GM19035 (cell line): ENCODE data around the gene GTPBP3.
"Not testable (repeated sequence)": the region's sequence is repeated elsewhere in the genome, so short reads cannot be mapped to it uniquely, and the experiment has no call there.

Experiments
- ATAC-seq: cut with Tn5 transposase; IDR thresholded peaks from one replicate; pipeline ENCODE4 v1.9.1; 2021; ENCODE audit not compliant: unreplicated experiment

GTPBP3 gene

DNA sequence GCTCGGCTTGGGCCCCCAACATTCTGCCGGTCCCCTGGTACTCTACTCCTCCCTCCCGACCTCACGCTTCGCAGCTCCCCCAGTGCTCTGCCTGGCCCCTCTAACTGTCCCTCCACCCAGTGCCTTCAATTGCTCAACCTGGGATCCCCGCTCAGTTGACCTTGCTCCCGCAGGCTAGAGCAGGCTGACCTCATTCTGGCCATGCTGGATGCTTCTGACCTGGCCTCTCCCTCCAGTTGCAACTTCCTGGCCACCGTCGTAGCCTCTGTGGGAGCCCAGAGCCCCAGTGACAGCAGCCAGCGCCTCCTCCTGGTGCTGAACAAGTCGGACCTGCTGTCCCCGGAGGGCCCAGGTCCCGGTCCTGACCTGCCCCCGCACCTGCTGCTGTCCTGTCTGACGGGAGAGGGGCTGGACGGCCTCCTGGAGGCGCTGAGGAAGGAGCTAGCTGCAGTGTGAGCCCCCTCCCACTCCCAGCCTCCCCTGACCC, 3.6 kb downstream of the GTPBP3 start:
- no peak for ATAC-seq

DNA sequence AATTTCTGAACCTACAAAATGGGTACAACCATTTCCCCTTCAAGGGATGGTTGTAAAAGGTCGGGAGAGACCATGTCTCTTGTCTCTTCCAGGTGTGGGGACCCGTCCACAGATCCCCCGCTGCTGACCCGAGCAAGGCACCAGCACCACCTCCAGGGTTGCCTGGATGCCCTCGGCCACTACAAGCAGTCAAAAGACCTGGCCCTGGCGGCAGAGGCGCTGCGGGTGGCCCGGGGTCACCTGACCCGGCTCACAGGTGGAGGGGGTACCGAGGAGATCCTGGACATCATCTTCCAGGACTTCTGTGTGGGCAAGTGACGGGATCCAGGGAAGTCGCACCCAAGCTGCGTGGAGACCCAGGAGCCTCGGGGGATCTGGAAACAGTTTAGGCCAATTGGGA, 4.0 kb downstream of the GTPBP3 start:
- ATAC-seq: no peak

- ATAC-seq: no peak
Measured at GRCh38 chr19:17341845-17342244, 4.5 kb downstream of the GTPBP3 start.

- no peak for ATAC-seq
Measured at GRCh38 chr19:17346109-17346671, 8.8 kb downstream of the GTPBP3 start.

DNA sequence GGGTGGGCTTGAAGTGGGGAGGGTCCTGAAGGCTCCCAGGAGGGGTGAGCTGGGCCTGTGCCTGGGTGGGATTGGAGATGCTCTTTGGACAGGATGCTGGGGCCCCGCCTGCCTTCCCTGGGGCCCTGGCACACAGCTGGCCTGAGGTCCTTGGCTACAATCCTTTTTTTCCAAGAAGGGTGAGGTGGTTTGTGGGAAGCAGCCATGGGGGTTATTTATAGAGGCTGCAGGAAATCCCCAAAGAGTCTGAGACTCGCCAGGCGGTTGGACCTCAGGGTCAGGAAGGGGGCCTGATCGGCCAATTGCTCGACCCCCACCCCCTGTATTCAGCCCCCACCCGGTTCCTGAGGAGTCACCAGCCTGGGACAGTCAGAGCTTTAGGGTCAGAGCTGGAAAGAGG, 10.0 kb downstream of the GTPBP3 start:
- ATAC-seq: no peak

DNA sequence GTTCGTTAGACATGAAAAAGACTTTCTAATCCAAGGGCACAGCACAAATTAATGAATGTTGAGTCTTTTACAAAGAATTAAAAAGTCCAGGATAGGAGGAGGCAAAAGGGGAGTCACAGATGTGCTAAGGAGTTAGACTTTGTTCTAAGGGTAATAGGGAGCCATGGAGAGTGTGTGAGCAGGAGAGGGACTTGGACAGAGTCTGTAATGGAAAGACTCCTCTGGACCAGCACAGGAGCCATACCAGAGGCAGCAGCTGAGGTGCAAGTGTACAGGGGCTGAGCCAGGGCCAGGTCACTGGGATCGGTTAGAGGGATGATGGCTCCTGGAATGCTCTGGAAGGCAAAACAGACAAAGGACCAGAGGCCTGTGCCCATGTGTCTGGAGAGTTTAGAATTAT, 10.5 kb downstream of the GTPBP3 start:
- ATAC-seq: no peak

- ATAC-seq: no peak
Measured at GRCh38 chr19:17348700-17349099, 11.3 kb downstream of the GTPBP3 start.

GRCh38 chr19:17351815-17352435, 14.6 kb downstream of the GTPBP3 start:
- ATAC-seq: no peak

GRCh38 chr19:17352608-17353280, 15.4 kb downstream of the GTPBP3 start:
- ATAC-seq: no peak

DNA sequence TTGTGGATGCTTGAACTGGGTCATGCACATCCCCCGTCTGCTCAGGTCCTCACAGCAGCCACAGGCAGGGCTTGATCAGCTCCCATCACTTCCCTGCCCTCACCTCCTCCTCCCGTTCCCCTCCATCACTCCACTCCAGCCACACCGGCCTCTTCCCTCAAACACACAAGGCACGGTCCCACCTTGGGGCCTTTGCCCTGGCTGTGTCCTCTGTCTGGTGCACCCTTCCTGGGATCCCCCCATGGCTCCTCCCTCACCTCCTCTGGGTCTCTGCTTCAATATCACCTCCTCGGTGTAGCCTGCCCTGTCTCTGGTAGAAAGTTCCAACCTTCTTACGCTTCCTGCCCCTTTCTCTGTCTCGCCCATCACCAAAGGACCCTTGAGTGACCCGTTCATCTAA, 16.0 kb downstream of the GTPBP3 start:
- ATAC-seq: no peak

DNA sequence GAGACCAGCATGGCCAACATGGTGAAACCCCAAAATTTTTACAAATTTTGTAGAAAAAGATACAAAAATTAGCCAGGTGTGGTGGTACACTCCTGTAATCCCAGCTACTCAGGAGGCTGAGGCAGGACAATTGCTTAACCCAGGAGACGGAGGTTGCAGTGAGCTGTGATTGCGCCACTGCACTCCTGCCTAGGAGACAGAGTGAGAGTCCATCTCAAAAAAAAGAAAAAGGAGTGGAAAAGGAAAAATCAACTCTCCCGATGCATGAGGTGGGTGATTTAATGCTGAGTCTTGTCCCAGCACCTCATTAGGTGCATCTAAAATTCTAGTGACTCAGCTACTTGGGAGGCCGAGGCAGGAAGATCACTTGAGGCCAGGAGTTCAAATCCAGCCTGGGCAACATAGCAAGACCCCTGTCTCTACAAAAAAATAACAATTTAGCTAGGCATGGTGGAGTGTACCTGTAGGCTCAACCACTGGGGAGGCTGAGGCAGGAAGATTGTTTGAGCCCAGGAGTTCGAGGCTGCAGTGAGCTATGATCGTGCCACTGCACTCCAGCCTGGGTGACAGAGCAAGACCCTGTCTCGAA, 19.8 kb downstream of the GTPBP3 start:
- ATAC-seq: no peak

- ATAC-seq: no peak
Measured at GRCh38 chr19:17357724-17358123, 20.4 kb downstream of the GTPBP3 start.

DNA sequence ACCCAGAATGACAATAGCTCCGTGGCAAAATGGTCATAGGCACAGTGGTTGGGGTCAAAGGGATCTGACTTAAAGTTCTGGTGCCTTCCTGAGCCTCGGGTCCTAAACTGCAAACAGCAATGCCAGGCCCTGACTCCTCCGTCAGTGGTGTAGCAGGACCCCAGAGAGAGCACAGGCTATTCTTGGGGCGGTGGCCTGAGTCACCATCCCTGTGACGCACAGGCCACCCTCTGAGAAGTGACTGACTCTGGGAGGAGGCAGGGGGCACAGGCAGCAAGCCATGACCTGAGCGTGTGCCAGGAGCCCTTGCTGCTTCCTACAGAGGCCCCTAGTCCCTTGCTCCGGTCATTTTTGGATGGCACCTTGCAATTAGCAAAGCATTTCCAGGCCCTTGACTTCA, 21.0 kb downstream of the GTPBP3 start:
- ATAC-seq: no peak

DNA sequence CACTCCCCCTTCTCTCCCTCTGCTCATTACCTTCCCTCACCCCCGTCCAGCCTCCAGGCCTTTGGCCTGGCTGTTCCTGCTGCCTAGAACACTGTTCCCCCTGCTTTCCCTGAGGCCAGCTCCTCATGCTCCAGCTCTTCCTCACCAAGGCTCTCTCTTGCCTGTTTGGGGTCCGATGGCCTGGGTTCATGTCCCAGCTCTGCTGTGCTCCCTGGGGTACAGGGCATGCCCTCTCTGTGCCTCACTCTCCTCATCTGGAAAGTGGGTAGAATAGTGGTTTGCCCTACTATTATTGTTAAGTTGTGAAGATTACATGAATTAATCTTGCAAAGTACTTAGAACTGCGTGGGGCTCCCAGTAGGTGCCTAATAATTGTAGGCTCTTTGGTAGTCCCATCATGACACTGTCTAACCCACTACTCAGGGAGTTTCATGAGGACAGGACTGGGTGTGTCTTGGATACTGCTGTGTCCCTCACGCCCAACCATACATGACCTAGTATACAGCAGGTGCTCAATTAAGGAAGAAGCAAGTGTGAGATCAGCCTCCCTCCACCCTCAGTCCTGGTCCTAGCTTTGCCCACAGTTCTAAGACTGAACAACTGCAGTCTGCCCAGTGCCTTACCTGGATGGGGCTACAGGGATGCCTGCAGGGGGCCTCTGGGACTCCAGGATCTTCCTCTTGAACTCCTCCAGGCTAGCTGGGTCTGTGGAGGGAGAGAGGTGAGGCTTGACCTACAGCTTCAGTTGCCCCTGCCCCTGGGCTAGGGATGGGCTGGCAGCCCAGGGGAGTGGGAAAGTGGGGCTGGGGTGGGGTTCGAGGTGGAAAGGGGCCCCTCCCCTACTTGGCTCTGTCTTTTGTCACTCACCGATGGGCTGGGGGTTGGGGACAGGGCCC, 22.8 kb downstream of the GTPBP3 start:
- no peak for ATAC-seq

- ATAC-seq: not testable (repeated sequence)
Measured at GRCh38 chr19:17363852-17364605, 26.7 kb downstream of the GTPBP3 start.

DNA sequence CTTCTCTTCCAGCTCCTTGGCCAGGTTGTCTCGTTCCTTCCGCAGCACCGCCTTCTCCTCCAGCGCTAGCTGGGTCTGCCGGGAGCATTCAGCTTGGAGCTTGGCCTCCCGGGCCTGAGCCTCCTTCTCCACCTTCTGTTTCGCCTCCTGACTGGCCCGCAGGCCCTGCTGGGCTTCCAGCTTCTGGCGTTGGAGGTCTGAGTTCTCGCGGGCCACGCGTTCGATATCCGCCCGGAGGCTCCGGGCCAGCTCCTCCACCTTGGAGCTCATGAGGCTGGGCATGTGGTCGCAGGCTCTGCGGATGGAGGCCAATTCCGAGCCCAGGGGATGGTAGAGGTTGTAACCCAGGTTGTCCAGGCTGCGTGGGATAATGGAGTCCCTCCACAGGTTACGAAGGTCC, 28.0 kb downstream of the GTPBP3 start:
- no peak for ATAC-seq

DNA sequence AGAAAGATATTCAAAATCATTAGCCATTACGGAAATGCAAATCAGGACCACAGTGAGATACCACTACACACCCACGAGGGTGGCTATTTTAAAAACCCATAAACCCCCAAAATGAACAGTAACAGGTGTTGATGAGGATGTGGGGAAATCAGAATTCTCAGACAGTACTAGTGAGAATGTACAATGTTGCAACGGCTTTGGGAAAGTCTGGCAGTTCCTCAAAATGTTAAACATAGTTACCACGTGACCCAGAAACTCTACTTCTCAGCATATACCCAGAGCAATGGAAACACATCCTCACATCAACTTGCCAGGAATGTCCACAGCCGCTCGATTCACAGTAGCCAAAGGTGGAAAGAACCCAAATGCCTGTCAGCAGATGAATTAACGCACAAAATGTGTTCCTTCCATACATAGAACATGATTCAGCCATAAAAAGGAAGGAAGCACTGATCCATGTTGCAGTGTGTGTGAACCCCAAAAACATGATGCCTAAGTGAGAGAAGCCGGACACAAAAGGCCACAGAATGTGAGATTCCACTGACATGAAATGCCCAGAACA, 32.8 kb downstream of the GTPBP3 start:
- peak; percentile 86 for ATAC-seq

DNA sequence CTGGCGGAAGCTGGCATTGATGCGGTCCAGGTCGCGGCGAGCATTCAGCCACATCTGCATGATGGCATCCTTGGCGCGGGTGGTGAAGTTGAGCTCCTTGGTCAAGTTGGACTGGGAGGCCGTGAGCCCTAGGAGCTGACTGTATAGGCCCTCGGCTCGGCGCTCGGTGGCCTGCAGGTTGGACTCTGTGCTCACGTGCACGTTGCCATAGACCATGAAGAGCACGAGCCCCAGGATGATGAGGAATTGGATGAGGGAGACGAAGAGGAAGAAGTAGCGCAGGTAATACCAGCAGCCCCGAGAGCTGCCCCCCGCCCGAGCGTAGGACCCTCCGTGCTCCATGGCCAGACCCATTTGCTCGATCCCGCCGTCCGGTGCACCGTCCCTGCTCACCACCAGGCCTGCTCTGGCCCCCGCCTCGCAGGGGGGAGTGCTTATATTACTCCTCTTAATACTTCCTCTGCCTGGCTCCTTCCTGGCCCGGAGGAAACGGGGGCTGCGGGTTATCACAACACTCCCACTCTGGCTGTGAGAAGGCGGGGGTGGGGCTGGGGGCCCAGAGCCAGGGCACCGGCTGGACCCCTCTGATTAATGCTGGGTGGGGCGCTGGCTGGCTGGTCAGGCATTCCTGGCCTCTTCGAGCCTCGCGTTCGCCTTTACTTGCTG, 39.7 kb downstream of the GTPBP3 start, which contains the start of gene PLVAP:
Gene PLVAP (minus strand): TSS at position 408 of the 666 bp plus-strand sequence. CDS start 54 bp downstream, at position 354.
- ATAC-seq: no peak

DNA sequence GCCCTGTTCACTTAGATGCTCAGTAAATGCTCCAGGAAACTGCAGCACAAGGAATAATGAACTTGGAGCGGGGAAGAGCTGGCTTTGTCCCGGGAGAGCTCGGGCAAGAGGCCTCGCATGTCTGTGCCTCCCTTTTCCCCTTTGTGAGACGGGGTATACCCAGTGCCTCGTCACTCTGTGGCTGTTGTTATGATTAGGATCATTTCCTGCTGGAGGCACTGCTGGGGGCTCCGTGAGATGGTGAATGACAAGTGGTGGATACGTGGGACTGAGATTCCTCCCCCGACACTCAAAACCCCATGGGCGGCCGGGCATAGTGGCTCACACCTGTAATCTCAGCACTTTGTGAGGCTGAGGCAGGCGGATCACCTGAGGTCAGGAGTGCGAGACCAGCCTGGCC, 40.9 kb downstream of the GTPBP3 start:
- ATAC-seq: no peak
